Activated T-cell treated with anti-CD3 and anti-CD28 coated beads, Interleukin-2, amount 50 U/mL, for 72 hours (primary cell): ENCODE results near the gene CLIC2. TPM values are rescaled to one million over a fixed set of nuclear protein-coding genes. Genes with fewer than 3 reads are reported as not detected.
"Not testable (repeated sequence)": the region's sequence is repeated elsewhere in the genome, so short reads cannot be mapped to it uniquely, and the experiment has no call there.

Experiments used
- ATAC-seq, 2 donors: fragments of 150-1000 bp; cut with Tn5 transposase; replicated peaks in 1 of 2; 2 replicates each; pipeline ENCODE4 v1.10.0; 2021; ENCODE audit warnings: moderate library complexity in 2 of 2, mild to moderate bottlenecking in 1 of 2
- DNase-seq, 2 donors: peaks; one replicate each; pipeline ENCODE4 v3.0.0; 2021 to 2022; ENCODE audit warnings: mixed read lengths in 1 of 2
- H3K27ac Mint-ChIP-seq: one replicate; pipeline ENCODE4 v1.8.0; 2022; ENCODE audit warnings: mild to moderate bottlenecking, moderate library complexity, mixed read lengths
- H3K27me3 Mint-ChIP-seq: one replicate; pipeline ENCODE4 v1.8.0; 2022; ENCODE audit warnings: low read depth, mixed read lengths
- H3K36me3 Mint-ChIP-seq, 2 donors: one replicate each; pipeline ENCODE4 v1.8.0; 2022; ENCODE audit warnings: mixed read lengths in 2 of 2, mild to moderate bottlenecking in 1 of 2; ENCODE audit not compliant: insufficient read depth in 2 of 2
- H3K4me1 Mint-ChIP-seq: one replicate; pipeline ENCODE4 v1.8.0; 2022; ENCODE audit warnings: low read depth, mixed read lengths
- H3K4me3 Mint-ChIP-seq, 2 donors: one replicate each; pipeline ENCODE4 v1.8.0; 2022; ENCODE audit warnings: mild to moderate bottlenecking in 2 of 2, mixed read lengths in 2 of 2, moderate library complexity in 2 of 2
- H3K9me3 Mint-ChIP-seq, 2 donors: one replicate each; pipeline ENCODE4 v1.8.0; 2022; ENCODE audit warnings: mixed read lengths in 2 of 2
- total RNA-seq, 2 donors: library from RNA; stranded (reverse); gene quantifications; one replicate each; pipeline ENCODE4 v1.2.3, GENCODE V29; 2022

CLIC2 gene
- total RNA-seq, 2 donors from 2014 or later, result 4.7 to 5.0 TPM

DNA sequence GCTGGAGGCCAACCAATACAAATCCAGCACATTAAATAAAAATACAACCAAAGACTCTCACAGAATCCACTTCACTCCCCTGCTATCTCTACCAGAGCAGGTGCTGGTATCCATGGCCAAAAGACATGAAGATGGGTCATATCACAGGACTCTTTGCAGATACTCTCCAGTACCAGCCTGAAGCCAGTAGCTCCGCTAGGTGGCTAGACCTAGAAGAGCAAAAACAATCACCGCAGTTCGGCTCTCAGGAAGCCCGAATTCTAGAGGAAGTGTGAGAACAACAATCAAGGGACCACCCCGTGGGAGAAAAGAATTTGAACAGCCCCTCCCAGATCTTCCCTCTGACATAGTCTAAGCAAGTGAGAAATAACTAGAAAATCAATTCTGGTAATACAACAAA, 20.2 kb downstream of the CLIC2 start:
- H3K27ac Mint-ChIP-seq, result no peak overlapping the region
- H3K36me3 Mint-ChIP-seq, result peaks cover 0 to 5% of the 10 kb centered on the region in 2 donors
- H3K4me3 Mint-ChIP-seq, result no peak overlapping the region
- no peaks in the 10 kb centered on the region for H3K27me3 Mint-ChIP-seq
- H3K4me1 Mint-ChIP-seq, result no peaks in the 10 kb centered on the region
- peaks cover 0 to 3% of the 10 kb centered on the region in 2 donors for H3K9me3 Mint-ChIP-seq
- ATAC-seq (no peak), DNase-seq (no peak)

DNA sequence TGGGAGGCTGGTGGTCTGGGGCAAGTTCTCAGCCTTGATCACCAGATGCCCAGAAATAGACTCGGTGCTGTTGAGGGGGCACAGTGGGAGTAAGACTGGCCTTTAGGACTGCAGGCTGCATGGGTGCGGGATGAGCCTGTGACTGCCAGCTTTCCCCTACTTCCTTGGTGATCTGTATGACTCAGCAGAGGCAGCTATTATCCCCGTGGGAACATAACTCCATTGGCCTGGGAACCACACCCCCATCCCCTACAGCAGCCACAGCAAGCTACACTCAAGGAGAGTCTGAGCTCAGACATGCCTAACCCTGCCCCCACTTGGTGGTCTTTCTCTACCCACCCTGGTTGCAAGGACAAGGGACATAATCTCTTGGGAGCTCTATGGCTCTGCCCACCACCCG, 20.6 kb downstream of the CLIC2 start:
- no peak for DNase-seq
- Mint-ChIP-seq H3K4me1 (no peaks in the 10 kb centered on the region), H3K9me3 (peaks cover 0 to 3% of the 10 kb centered on the region in 2 donors), H3K36me3 (peaks cover 0 to 5% of the 10 kb centered on the region in 2 donors), H3K27me3 (no peaks in the 10 kb centered on the region), H3K4me3 (no peak overlapping the region), H3K27ac (no peak overlapping the region)
- ATAC-seq, result no peak

DNA sequence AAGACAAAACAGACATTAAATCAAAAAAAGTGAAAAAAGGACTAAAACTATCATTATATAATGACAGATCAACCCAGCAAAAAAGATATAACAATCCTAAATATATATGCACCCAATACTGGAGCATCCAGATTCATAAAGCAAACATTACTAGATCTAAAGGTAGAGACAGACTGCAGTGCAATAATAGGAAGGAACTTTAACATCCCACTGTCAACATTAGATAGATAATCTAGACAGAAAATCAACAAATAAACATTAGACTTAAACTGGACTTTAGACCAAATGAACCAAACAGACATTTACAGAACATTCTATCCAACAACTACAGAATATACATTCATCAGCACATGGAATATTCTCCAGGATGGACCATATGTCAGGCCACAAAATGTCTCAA, 40.6 kb downstream of the CLIC2 start:
- peaks cover 5% of the 10 kb centered on the region for H3K27me3 Mint-ChIP-seq
- H3K9me3 Mint-ChIP-seq, result peaks cover 0 to 1% of the 10 kb centered on the region in 2 donors
- no peaks in the 10 kb centered on the region for H3K36me3 Mint-ChIP-seq
- H3K4me1 Mint-ChIP-seq, result no peaks in the 10 kb centered on the region
- no peak overlapping the region for H3K4me3 Mint-ChIP-seq
- no peak overlapping the region for H3K27ac Mint-ChIP-seq
- no peak for DNase-seq
- no peak for ATAC-seq

DNA sequence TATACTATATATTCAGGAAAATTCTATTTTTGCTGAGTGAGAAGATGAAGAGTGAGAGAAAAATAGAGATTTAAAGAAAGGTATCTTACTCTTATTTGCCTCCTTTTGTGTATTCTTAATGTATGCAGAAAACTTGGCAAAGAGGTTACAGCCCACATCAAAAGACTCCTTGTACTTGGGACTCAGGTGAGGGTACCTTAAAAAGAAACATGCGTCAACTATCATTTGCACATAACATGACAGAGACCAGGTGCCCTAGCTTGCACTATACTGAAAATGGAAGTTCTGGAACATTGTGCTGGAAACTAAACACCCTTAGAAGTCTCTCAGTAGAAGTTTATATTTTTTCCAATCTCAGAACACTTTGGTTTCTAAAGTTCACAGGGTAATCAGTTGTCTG, 54.5 kb downstream of the CLIC2 start:
- ATAC-seq (no peak), DNase-seq (no peak)
- no peak overlapping the region for H3K4me3 Mint-ChIP-seq
- peaks cover 7% of the 10 kb centered on the region for H3K4me1 Mint-ChIP-seq
- H3K36me3 Mint-ChIP-seq, result no peaks in the 10 kb centered on the region
- no peaks in the 10 kb centered on the region for H3K9me3 Mint-ChIP-seq
- H3K27me3 Mint-ChIP-seq, result no peaks in the 10 kb centered on the region
- peak overlapping the region; percentile 10 for H3K27ac Mint-ChIP-seq

DNA sequence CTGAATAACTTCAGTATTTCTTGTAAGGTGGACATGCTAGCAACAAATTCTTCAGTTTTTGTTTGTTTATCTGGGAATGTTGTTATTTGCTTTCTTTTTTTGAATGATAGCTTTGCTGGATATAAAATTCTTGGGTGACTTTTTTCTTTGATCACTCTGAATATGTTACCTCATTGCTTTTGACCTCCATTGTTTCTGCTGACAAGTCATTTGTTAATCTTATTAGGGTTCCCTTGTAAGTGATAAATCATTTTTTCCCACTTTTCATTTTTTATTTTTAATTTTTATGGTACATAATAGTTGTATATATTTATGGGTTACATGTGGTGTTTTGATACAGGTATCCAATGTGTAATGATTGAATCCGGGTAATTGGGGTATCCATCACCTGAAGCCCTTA, 63.4 kb downstream of the CLIC2 start:
- H3K27me3 Mint-ChIP-seq, result no peaks in the 10 kb centered on the region
- no peak overlapping the region for H3K4me3 Mint-ChIP-seq
- DNase-seq, result no peak
- H3K27ac Mint-ChIP-seq, result no peak overlapping the region
- H3K9me3 Mint-ChIP-seq, result peaks cover 2 to 4% of the 10 kb centered on the region in 2 donors
- no peaks in the 10 kb centered on the region for H3K4me1 Mint-ChIP-seq
- ATAC-seq, result no peak
- peaks cover 2% of the 10 kb centered on the region in 2 donors for H3K36me3 Mint-ChIP-seq

DNA sequence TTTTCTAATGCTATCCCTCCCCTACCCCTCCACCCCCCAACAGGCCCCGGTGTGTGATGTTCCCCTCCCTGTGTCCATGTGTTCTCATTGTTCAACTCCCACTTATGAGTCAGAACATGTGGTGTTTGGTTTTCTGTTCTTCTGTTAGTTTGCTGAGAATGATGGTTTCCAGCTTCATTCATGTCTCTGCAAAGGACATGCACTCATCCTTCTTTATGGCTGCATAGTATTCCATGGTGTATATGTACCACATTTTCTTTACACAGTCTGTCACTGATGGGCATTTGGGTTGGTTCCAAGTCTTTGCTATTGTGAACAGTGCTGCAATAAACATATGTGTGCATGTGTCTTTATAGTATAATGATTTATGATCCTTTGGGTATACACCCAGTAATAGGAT, 66.4 kb downstream of the CLIC2 start:
- H3K27me3 Mint-ChIP-seq, H3K4me1 Mint-ChIP-seq, ATAC-seq, H3K9me3 Mint-ChIP-seq, H3K27ac Mint-ChIP-seq, DNase-seq, H3K4me3 Mint-ChIP-seq, H3K36me3 Mint-ChIP-seq: not testable (repeated sequence)

DNA sequence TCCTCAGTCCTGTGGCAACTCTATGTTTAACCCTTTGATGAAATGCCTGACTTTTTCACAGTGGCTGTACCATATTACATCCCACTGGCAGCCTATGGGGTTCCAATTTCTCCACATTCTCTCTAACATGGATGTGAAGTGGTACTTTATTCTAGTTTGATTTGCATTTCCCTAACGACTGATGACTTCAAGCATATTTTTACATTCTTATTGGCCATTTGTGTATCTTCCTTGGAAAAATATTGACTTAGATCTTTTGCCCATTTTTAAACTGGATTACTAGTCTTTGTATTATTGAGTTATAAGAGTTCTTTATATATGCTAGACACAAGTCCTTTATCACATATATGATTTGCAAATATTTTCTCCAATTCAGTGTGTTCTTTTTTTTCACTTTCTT, 68.0 kb downstream of the CLIC2 start:
- Mint-ChIP-seq H3K4me1 (peaks cover 8% of the 10 kb centered on the region), H3K9me3 (peaks cover 2 to 3% of the 10 kb centered on the region in 2 donors), H3K4me3 (no peak overlapping the region), H3K27ac (no peak overlapping the region), H3K27me3 (no peaks in the 10 kb centered on the region), H3K36me3 (peaks cover 2 to 3% of the 10 kb centered on the region in 2 donors)
- DNase-seq (no peak), ATAC-seq (no peak)

DNA sequence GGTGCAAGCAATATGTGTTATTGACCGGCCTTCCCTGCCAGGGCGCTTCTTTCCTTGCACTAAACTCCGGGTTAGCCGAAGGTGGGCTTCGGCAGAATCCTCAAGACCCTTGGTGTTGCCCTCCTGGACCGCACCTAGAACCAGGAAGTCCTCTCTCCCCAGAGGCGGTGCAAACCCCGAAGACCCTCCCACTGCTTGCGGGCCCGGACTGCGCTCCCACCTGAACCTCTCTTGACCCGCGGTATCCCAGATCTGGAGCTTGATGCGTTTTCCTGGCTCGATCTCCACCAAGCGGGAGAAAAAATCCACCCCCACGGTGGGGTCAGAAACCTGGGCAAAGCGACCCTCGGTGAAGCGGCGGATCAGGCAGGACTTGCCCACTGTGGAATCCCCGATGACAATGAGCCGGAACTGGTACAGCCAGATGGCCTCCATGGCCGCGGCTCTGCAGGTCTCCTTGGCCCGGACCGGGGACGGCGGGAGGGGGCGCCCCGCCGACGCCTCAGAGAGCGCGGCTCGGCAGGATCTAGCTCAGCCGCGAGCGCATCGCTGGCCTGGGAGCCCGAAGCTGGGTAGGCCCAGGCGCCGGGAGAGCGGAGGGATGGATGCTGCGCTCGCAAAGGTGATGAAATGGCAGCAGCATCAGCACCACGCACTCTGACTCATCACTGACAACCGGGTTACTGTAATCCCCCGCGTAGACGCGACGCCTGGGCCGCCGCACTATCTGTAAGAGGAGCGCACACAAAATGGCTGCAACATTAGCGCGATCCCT, 70.4 kb downstream of the CLIC2 start, which contains the start of gene RAB39B:
TSS of gene RAB39B (minus strand) at position 638 of the 775 bp plus-strand sequence. CDS start at position 435, 203 bp downstream.
- Mint-ChIP-seq H3K4me1 (peaks cover 16% of the 10 kb centered on the region), H3K9me3 (peaks cover 0 to 1% of the 10 kb centered on the region in 2 donors), H3K27ac (peak within 1 kb of the TSS; percentile 87), H3K4me3 (peak within 1 kb of the TSS; percentile 71 to 75), H3K36me3 (peaks cover 4 to 7% of the 10 kb centered on the region in 2 donors), H3K27me3 (no peaks in the 10 kb centered on the region)
- ATAC-seq, result peak; percentile 98
- DNase-seq, result peak; percentile 72 to 85

DNA sequence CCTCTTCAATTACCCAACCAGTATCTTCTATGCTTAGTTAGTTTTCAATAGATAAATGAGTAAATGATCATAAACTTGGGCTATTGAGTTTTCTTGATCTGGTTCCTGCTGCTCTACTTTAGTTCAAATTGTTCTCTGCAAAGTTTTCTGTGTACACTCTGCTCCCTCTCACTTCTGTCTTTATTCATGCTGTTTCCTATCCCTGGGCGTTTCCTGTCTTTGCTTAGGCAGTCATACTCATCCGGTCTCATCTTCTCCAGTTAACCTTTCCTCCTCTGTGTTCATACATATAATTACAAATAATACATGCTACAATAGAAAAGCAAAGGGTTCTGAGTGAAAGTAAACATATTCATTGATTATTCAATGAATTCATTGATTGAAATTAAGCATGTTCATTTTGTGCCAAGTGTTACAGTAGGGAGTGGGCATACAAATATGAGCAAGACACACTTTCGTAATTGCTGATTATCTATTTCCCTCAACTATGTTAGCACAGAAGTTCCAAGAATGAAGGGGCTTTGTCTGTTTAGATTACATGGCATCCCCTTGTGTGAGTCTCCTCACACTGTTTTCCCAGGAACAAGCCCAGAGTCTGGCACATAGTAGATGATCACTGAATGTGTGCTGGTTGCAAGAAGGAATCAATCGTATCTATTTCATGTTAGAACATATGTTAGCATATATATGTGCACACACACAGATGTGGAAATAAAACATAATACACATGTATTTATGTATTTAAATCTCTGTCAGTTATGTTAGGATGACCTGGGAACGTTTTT, 71.3 kb downstream of the CLIC2 start:
- peak in 1 of 2 donors; percentile 42 for ATAC-seq
- DNase-seq, result no peak
- Mint-ChIP-seq H3K4me1 (peaks cover 16% of the 10 kb centered on the region), H3K27ac (peak overlapping the region; percentile 14), H3K36me3 (peaks cover 4 to 7% of the 10 kb centered on the region in 2 donors), H3K4me3 (peak overlapping the region; percentile 71 to 75), H3K27me3 (no peaks in the 10 kb centered on the region), H3K9me3 (peaks cover 0 to 1% of the 10 kb centered on the region in 2 donors)

DNA sequence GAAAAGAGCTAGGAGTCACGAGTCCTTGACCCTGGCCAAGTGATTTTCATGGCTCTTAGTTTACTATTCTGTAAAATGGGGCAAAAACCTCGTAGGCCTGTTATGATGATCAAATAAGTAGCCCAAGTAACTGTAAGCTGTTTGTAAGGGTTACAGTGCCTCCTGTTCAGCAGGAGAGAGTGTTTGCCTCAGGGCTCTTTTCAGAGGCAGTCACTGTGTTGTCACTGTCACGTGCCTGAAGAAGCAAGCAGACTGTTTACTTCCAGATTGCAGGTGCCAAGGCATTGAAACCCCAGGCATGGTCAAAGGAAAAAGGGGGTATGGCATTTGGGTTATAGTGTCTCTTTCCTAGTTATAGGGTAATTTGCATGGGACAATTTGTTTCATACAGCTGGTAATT, 74.7 kb downstream of the CLIC2 start:
- H3K27ac Mint-ChIP-seq, result no peak overlapping the region
- H3K4me1 Mint-ChIP-seq, result peaks cover 16% of the 10 kb centered on the region
- no peaks in the 10 kb centered on the region for H3K27me3 Mint-ChIP-seq
- H3K36me3 Mint-ChIP-seq, result peaks cover 4 to 9% of the 10 kb centered on the region in 2 donors
- H3K9me3 Mint-ChIP-seq, result no peaks in the 10 kb centered on the region
- DNase-seq, result no peak
- H3K4me3 Mint-ChIP-seq, result no peak overlapping the region
- ATAC-seq, result no peak

DNA sequence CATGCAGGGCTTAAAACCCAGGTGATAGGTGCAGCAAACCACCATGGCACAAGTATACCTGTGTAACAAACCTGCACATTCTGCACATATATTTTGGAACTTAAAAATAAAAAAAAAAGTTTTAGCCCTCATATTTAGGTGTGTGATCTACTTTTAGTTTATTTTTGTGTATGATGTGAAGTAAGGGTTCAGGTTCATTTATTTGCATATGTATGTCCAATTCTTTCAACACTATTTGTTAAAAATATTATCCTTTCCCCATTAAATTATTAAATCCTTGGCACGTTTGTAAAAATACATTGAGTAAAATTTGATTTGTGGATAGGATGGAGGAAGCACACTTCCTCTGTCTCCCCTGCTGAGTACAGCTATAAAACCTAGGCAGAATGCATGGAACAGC, 83.0 kb downstream of the CLIC2 start:
- Mint-ChIP-seq H3K4me3 (no peak overlapping the region), H3K9me3 (no peaks in the 10 kb centered on the region), H3K27ac (no peak overlapping the region), H3K36me3 (peaks cover 0 to 2% of the 10 kb centered on the region in 2 donors), H3K4me1 (no peaks in the 10 kb centered on the region), H3K27me3 (no peaks in the 10 kb centered on the region)
- ATAC-seq (no peak), DNase-seq (no peak)

DNA sequence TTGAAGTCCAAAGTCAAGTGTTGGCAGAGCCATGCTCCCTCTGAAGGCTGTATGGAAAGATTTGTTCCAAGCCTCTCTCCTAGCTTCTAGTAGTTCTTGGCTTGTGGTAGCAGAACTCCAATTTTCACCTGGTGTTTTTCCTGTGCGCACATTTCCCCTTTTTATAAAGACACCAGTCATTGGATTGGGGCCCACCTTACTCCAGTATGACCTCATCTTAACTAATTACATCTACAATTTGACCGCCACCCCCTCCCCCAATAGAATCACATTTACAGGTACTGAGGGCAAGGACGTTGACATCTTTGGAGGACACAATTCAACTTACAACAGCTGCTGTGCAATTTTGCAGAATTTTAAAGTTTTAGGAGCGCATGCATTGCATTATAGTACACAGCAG, 86.9 kb downstream of the CLIC2 start:
- no peaks in the 10 kb centered on the region for H3K4me1 Mint-ChIP-seq
- H3K27ac Mint-ChIP-seq, result no peak overlapping the region
- no peaks in the 10 kb centered on the region for H3K36me3 Mint-ChIP-seq
- no peak for ATAC-seq
- H3K9me3 Mint-ChIP-seq, result no peaks in the 10 kb centered on the region
- H3K27me3 Mint-ChIP-seq, result no peaks in the 10 kb centered on the region
- no peak for DNase-seq
- H3K4me3 Mint-ChIP-seq, result no peak overlapping the region

DNA sequence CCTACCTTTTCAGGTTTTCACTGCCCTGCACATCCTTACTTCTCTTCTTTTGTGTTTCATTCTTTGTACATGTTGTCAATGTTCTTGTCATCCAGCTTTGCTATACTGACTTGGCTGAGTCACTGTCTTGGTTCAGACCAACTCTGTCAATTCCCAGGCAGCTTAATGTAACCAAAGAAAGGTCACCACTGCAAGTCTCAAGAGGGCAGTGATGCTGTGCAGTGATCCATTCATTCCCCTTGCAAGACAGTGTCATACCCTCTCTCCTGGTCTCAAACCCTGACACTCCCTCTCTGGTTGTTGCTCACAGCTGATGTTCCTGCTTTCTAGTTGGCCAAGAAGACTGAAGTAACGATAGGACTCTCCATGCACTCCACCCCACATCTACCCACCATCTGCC, 87.7 kb downstream of the CLIC2 start:
- Mint-ChIP-seq H3K27me3 (no peaks in the 10 kb centered on the region), H3K27ac (no peak overlapping the region), H3K4me3 (no peak overlapping the region), H3K4me1 (no peaks in the 10 kb centered on the region), H3K9me3 (no peaks in the 10 kb centered on the region), H3K36me3 (no peaks in the 10 kb centered on the region)
- DNase-seq (no peak), ATAC-seq (peak in 1 of 2 donors; percentile 48)
